Motor neuron (in vitro differentiated cells): ENCODE results near the gene ZDHHC14. TPM values are rescaled to one million over a fixed set of nuclear protein-coding genes. Genes with fewer than 3 reads are reported as not detected.

Experiments
- ATAC-seq, 8 experiments: fragments of 200-7000 bp; cut with Tn5 transposase; replicated peaks in 6 of 8; 2 replicates each; pipeline ENCODE4 v1.8.0; 2021; ENCODE audit warnings: mild to moderate bottlenecking in 8 of 8, moderate library complexity in 8 of 8
- H3K27ac ChIP-seq, 2 donors: fragments of 250-450 bp; sonication (Bioruptor Pico); 2 replicates each; pipeline ENCODE4 v1.9.0; 2021; ENCODE audit warnings: antibody characterized with exemption in 2 of 2, mild to moderate bottlenecking in 2 of 2, moderate library complexity in 1 of 2
- H3K4me1 ChIP-seq, 2 donors: fragments of 250-450 bp; sonication (Bioruptor Pico); replicated peaks in 1 of 2; 2 replicates each; pipeline ENCODE4 v1.6.1; 2021; ENCODE audit warnings: antibody characterized with exemption in 2 of 2, mild to moderate bottlenecking in 2 of 2, moderate library complexity in 1 of 2
- H3K4me3 ChIP-seq, 5 donors: fragments of 250-450 bp; sonication (Bioruptor Pico); 2 replicates each; pipeline ENCODE4 v1.9.0; 2021; ENCODE audit warnings: antibody characterized with exemption in 5 of 5, mild to moderate bottlenecking in 5 of 5, moderate library complexity in 4 of 5
- WGBS, 10 experiments: fragments of 450-650 bp; shearing (Covaris generic); methylation state at CpG; one replicate each; pipeline ENCODE4 v1.0.0; 2022; 5-methylcytosine and 5-hydroxymethylcytosine counted together
- in situ Hi-C, 9 experiments: fragments of 400-800 bp; cut with MboI; loops; one replicate each; pipeline ENCODE4 v1.15.0; 2021; ENCODE audit warnings: low sequenced_read_pairs in 9 of 9, low pct_unique_long_range_greater_than_20kb in 2 of 9; ENCODE audit not compliant: unreplicated experiment in 9 of 9
- total RNA-seq, 8 experiments: library from RNA; unstranded; fragments of 300-600 nt; gene quantifications; 2 replicates each; pipeline versions ENCODE4 v1.2.3 to v1.2.4, GENCODE V29; 2022

The ZDHHC14 gene
- total RNA-seq, 8 experiments from 2014 or later = 2.9 to 22.7 (median 3.7) TPM

- Histone ChIP-seq H3K4me3 (no peak overlapping the region), H3K27ac (no peak overlapping the region), H3K4me1 (peaks cover 5 to 10% of the 10 kb centered on the region in 2 donors)
- no peak for ATAC-seq
- WGBS, 10 experiments = 82 to 100% (median 91%) methylated on average over 1 to 12 of the region's 12 CpGs; no CpG with 5 or more reads in 2 of the 10 experiments
- in situ Hi-C loops = no loop called here
These were observed 61.3 kb downstream of the ZDHHC14 start for GRCh38 chr6:157442291-157442690.

DNA sequence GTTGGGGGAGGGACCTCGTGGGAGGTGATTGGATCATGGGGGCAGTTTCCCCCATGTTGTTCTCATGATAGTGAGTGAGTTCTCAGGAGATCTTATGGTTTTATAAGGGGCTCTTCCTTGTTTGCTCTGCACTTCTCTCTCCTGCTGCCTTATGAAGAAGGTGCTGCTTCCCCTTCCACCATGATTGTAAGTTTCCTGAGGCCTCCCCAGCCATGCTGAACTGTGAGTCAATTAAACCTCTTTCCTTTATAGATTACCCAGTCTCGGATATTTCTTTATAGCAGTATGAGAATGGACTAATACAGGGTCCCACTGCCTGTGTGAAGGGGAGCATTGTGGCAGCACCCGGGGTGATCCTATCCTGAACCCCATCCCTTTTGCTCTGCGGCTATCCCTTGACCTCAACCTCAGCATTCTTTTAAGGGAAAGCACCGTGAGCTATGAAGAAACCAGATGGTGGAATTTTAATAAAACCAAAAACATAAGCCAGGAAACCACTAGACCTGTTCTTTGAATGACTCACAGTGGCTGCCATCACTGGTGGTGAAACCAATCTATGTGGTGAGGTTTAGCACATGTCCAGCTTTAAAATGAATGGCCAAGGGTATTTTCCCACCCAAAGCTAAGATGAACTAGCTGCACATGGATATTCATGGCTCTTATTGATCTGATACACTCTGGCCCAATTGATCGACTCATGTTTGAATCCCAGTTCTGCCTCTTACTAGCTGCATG is 62.2 kb downstream of the ZDHHC14 start:
- in situ Hi-C loops = no loop called here
- ATAC-seq = no peak

DNA sequence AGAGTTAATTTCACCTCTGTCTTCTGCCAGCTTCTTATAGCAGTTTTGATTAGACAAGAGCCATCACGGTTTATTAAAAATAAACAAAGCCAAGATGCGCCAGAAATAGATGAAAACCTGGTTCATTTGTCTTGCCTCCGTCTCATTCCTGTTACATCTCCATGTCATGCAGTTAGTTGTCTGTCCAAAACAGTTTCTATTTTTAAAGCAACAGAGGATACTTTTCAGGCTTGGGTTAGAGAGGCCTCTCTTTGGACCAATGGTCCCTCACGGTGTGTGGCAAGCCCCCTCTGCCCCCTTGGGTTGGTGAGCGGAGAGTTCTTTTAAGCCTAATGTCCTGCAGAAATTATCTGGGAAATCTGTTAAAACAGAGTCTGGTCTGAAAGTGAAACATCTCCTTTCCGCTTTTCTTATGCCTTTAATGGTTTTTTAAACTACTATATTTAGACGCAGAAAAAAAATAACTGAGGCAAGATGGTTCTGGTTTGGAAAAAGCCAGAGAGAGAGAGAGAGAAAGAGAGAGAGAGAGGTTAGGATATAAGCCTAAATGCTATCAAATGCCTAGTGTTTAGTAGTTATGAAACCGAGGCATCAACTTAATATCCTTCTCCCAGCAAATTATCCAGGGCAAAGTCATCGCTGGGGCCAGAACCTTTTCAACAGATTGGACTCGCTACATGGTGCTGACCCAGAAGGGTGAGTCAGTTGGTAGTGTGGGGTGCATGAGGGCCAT is 64.5 kb downstream of the ZDHHC14 start:
- Histone ChIP-seq H3K27ac (no peak overlapping the region), H3K4me3 (no peak overlapping the region), H3K4me1 (peaks cover 13% of the 10 kb centered on the region in 2 donors)
- 20 to 93% (median 89%) methylated on average over 2 to 10 of the region's 10 CpGs for WGBS, 10 experiments
- in situ Hi-C loops = no loop called here
- no peak for ATAC-seq

More for the DNA sequence above, 62.2 kb downstream of the ZDHHC14 start:
- H3K27ac ChIP-seq = no peak overlapping the region
- no peak overlapping the region for H3K4me3 ChIP-seq
- H3K4me1 ChIP-seq = peaks cover 3 to 8% of the 10 kb centered on the region in 2 donors
- 51 to 100% (median 80%) methylated on average over 1 to 5 of the region's 6 CpGs; no CpG with 5 or more reads in 1 of the 10 experiments for WGBS, 10 experiments

GRCh38 chr6:157447735-157448134 is 66.7 kb downstream of the ZDHHC14 start:
- 92 to 100% (median 100%) methylated on average over 1 to 3 of the region's 3 CpGs; no CpG with 5 or more reads in 5 of the 10 experiments for WGBS, 10 experiments
- Histone ChIP-seq H3K27ac (no peak overlapping the region), H3K4me3 (no peak overlapping the region), H3K4me1 (peaks cover 16 to 18% of the 10 kb centered on the region in 2 donors)
- in situ Hi-C loops = no loop called here
- ATAC-seq = no peak

DNA sequence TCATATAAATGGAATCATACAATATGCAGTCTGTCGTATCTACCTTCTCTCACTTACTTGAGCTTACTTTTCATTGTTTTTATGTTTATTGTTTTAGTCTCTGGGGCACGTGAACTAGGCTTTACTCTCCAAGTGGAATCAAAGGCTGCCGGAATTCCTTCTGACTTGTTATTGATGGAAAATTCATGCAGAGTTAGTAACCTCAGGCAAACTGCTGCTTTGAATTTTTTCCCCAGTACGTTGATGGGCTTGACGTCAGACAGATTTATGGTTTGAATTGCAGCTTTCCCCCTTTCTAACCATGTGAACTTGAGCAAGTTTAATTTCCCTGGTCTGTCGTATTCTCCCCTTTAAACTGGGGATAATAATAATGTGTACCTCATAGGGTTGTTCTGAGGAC is 68.6 kb downstream of the ZDHHC14 start:
- in situ Hi-C loops = no loop called here
- 20 to 71% (median 37%) methylated on average over 1 to 6 of the region's 6 CpGs for WGBS, 10 experiments
- Histone ChIP-seq H3K4me1 (peaks cover 19 to 21% of the 10 kb centered on the region in 2 donors), H3K4me3 (no peak overlapping the region), H3K27ac (no peak overlapping the region)
- ATAC-seq = peak in 4 of 8 experiments; percentile 53 to 88 (median 56)

DNA sequence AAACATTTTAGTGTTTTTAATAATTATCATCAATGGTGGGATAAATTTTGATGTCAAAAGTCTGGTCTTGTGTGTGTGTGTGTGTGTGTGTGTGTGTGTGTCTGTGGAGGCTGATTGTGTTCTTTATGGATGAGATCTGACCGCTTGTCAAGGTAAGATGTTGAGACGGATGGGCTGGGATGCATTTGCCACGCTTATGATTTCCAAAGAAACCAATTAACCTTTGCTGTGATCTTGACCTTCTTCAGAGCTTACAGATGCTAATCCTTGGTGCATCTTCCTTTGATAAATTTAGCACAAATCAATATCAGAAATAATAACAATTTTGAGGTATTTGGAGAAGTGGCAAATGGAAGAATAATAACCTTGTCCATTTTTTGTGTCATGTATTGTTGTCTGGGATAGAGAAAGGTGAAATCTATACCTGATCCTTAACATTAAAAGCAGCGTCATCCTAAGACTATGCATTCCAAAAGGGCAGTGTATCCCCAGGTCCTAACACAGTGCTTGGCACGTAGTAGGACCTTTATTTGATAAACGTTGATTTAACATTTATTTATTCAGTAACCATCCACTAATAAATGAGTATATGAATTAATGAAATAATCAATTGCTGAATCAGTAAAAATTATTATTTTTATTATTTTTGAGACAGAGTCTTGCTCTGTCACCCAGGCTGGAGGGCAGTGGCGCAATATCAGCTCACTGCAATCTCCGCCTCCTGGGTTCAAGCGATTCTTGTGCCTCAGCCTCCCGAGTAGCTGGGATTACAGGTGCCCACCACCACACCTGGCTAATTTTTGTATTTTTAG is 70.1 kb downstream of the ZDHHC14 start:
- no peak overlapping the region for H3K27ac ChIP-seq
- WGBS, 10 experiments = 58 to 100% (median 82%) methylated on average over 2 to 8 of the region's 10 CpGs
- no peak for ATAC-seq

GRCh38 chr6:157452096-157452495 is 71.1 kb downstream of the ZDHHC14 start:
- Histone ChIP-seq H3K4me1 (peaks cover 37 to 39% of the 10 kb centered on the region in 2 donors), H3K27ac (no peak overlapping the region), H3K4me3 (no peak overlapping the region)
- 33 to 100% (median 79%) methylated on average over 1 to 2 of the region's 2 CpGs; no CpG with 5 or more reads in 2 of the 10 experiments for WGBS, 10 experiments
- in situ Hi-C loops = no loop called here
- ATAC-seq = no peak

More for the DNA sequence above, 70.1 kb downstream of the ZDHHC14 start:
- no peak overlapping the region for H3K4me3 ChIP-seq
- in situ Hi-C loops = no loop called here
- peaks cover 35 to 37% of the 10 kb centered on the region in 2 donors for H3K4me1 ChIP-seq

GRCh38 chr6:157453131-157453530 is 72.1 kb downstream of the ZDHHC14 start:
- in situ Hi-C loops = no loop called here
- no peak for ATAC-seq
- WGBS, 10 experiments = 66 to 100% (median 100%) methylated on average over 1 to 4 of the region's 4 CpGs; no CpG with 5 or more reads in 2 of the 10 experiments

DNA sequence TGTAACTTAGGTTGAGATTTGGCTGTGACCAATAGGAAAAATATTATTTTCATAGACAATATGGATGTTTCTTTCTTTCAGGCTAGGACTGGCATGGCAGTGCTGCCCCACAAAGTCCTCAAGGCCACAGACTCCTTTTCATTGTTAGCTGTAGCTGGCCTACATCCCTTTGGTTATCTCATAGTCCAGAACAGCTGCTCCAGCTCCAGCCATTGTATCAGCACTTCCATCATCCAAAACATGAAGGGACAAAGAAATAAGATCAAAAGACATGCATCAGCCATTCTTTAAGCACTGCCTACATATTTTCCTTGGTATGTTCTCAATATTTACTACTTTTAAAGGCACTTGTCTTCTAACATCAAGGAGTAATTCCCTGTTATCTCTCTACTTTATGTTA is 73.0 kb downstream of the ZDHHC14 start:
- Histone ChIP-seq H3K4me1 (peaks cover 37 to 39% of the 10 kb centered on the region in 2 donors), H3K4me3 (no peak overlapping the region), H3K27ac (no peak overlapping the region)
- in situ Hi-C loops = no loop called here
- no peak for ATAC-seq

More at GRCh38 chr6:157453131-157453530, 72.1 kb downstream of the ZDHHC14 start:
- peaks cover 37 to 39% of the 10 kb centered on the region in 2 donors for H3K4me1 ChIP-seq
- H3K27ac ChIP-seq = no peak overlapping the region
- no peak overlapping the region for H3K4me3 ChIP-seq

DNA sequence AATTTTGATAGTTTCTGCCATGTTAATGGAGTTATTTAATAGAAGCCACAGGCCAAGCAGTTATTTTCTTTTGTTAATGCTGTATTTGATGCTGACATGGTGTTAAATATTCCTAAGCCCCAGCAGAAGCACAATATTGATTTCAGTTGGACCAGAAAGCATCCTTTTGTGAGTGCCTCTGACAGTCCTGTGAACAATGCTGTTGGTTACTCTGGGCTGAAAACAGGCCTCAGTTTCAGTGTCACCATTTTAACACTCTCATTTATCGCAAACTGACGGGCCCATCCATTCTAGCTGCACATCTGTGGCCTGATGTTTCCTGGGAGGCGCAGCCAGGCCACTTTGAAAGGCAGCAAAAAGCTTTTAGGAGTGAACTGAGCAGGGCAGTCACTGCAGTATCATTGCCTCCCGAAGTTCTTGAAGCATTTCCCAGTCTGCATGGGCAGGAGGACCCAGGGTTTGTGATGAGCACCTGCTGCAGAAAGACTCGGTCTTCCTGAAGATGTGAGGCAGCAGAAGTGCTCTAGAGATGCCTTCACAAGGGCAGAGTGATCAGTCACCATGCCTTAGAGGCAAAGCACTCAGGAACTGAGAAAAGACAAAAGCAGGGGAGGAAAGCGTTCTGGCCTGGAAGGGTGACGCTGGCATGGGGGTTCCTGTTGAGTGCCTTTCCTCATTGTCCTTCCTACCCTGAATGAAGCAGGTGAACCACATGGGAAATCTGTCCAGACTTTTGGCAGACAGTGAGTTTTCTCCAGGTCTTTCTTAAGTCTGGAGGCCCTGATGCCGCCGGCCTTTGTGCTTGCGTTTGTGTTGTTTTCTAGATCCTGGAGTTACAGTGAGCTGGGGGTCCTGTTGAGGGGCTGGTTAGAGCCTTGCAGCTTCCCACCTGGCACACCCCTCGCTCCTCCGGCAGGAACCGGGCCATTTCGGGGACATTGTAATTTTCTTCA is 74.0 kb downstream of the ZDHHC14 start:
- Histone ChIP-seq H3K27ac (peak overlapping the region; percentile 0 to 14), H3K4me1 (peaks cover 27 to 29% of the 10 kb centered on the region in 2 donors), H3K4me3 (no peak overlapping the region)
- in situ Hi-C loops = no loop called here
- ATAC-seq = peak in 5 of 8 experiments; percentile 51 to 58 (median 53)
- 47 to 100% (median 81%) methylated on average over 1 to 11 of the region's 14 CpGs; no CpG with 5 or more reads in 2 of the 10 experiments for WGBS, 10 experiments

- H3K4me3 ChIP-seq = no peak overlapping the region
- peak overlapping the region in 1 of 2 donors; percentile 14 for H3K27ac ChIP-seq
- in situ Hi-C loops = no loop called here
- WGBS, 10 experiments = 47 to 94% (median 80%) methylated on average over 1 to 25 of the region's 25 CpGs; no CpG with 5 or more reads in 1 of the 10 experiments
- ATAC-seq = peak in 4 of 8 experiments; percentile 40 to 58 (median 46)
- peaks cover 22 to 26% of the 10 kb centered on the region in 2 donors for H3K4me1 ChIP-seq
These were observed 74.9 kb downstream of the ZDHHC14 start for GRCh38 chr6:157455731-157456523.
